ENCODE results near the gene CROCC2.

GRCh38 chr2:240930096-240930630 is 24.0 kb downstream of the CROCC2 start:
- TF ChIP-seq ZNF724P (CRISPR knock-in tag; IDR thresholded peaks at IDR 0.05; ENCODE audit: borderline replicate concordance): no peak
- TF ChIP-seq ZKSCAN8 (CRISPR knock-in tag; IDR thresholded peaks at IDR 0.05; ENCODE audit: borderline replicate concordance): no peak
- no peak for TF ChIP-seq KDM2A (CRISPR knock-in tag; IDR thresholded peaks at IDR 0.05; ENCODE audit: borderline replicate concordance, low read depth)
- no peak for TF ChIP-seq PATZ1 (CRISPR knock-in tag; IDR thresholded peaks at IDR 0.05)
- no peak for TF ChIP-seq ZNF350 (CRISPR knock-in tag; IDR thresholded peaks at IDR 0.05; ENCODE audit: borderline replicate concordance, low read depth)
- no peak for TF ChIP-seq SUZ12 (IDR thresholded peaks at IDR 0.05; ENCODE audit: low read depth, low read length)
- no peak for TF ChIP-seq EHMT2 (IDR thresholded peaks at IDR 0.05; ENCODE audit: borderline replicate concordance, low read depth, low read length)
- no peak for TF ChIP-seq CHCHD3 (CRISPR knock-in tag; IDR thresholded peaks at IDR 0.05)
- TF ChIP-seq REL (CRISPR knock-in tag; conservative IDR thresholded peaks at IDR 0.05): no peak
- no peak for TF ChIP-seq POLR2A (IDR thresholded peaks at IDR 0.05; ENCODE audit: insufficient read depth in 1 of 2, low read depth in 2 of 2, low read length in 2 of 2)
- no peak for TF ChIP-seq ZNF333 (CRISPR knock-in tag; IDR thresholded peaks at IDR 0.05; ENCODE audit: borderline replicate concordance)

Data from HepG2 (cell line).